Measurements from ENCODE around the gene PAPPA. TPM values are rescaled to one million over a fixed set of nuclear protein-coding genes. Genes with fewer than 3 reads are reported as not detected.

Gene PAPPA
- total and polyA plus RNA-seq, 2 of the 8 experiments (the other 6 are each of a cell fraction or from before 2014, with no cell fraction given) = 0.18 to 0.63 TPM

GRCh38 chr9:116434314-116434713, 280.7 kb downstream of the PAPPA start:
- Histone ChIP-seq H3K4me2 (ENCODE audit: insufficient read depth in 1 of 2, low read depth in 2 of 2, low read length in 2 of 2) (no peak overlapping the region), H3K36me3 (ENCODE audit: control insufficient read depth in 2 of 4, insufficient read depth in 4 of 4, low read length in 3 of 4) (no peaks in the 10 kb centered on the region), H3K4ac (replicated peaks; ENCODE audit: insufficient read length, low read depth, low read length) (no peak overlapping the region), H3K27me3 (replicated peaks in 1 of 4; ENCODE audit: control insufficient read depth in 3 of 4, extremely low read depth in 1 of 4, insufficient read depth in 3 of 4, low read length in 3 of 4) (no peaks in the 10 kb centered on the region), H4K91ac (replicated peaks; ENCODE audit: insufficient read length, low read length) (no peak overlapping the region), H2AK5ac (ENCODE audit: low read depth, low read length) (no peak overlapping the region), H3K27ac (ENCODE audit: low read depth, low read length) (no peak overlapping the region), H2BK5ac (ENCODE audit: low read depth, low read length) (no peak overlapping the region), H4K5ac (ENCODE audit: insufficient read length, low read depth, low read length) (no peak overlapping the region), H2BK120ac (replicated peaks; ENCODE audit: low read depth, low read length) (no peak overlapping the region), H3K79me1 (ENCODE audit: low read depth, low read length) (no peaks in the 10 kb centered on the region), H3K79me2 (ENCODE audit: control insufficient read depth in 1 of 2, insufficient read depth in 2 of 2, low read length in 2 of 2) (no peaks in the 10 kb centered on the region), H3K14ac (ENCODE audit: insufficient read length) (no peak overlapping the region), H3K23me2 (ENCODE audit: low read depth, low read length) (no peaks in the 10 kb centered on the region), H2BK15ac (ENCODE audit: low read length) (no peak overlapping the region), H3K23ac (ENCODE audit: insufficient read length) (no peak overlapping the region), H2BK20ac (ENCODE audit: low read length) (no peak overlapping the region), H3K56ac (replicated peaks; ENCODE audit: insufficient read length, low read depth, low read length) (no peak overlapping the region), H3K4me1 (replicated peaks in 1 of 4; ENCODE audit: control insufficient read depth in 3 of 4, insufficient read depth in 4 of 4, low read length in 3 of 4) (no peaks in the 10 kb centered on the region), H3K9me3 (ENCODE audit: insufficient read depth in 2 of 2, low read depth in 1 of 2, low read length in 1 of 2) (no peaks in the 10 kb centered on the region), H3K9ac (replicated peaks in 1 of 4; ENCODE audit: extremely low read depth in 1 of 4, low read depth in 3 of 4, low read length in 3 of 4) (no peak overlapping the region), H3K18ac (ENCODE audit: extremely low read depth, low read length) (no peak overlapping the region), H2AFZ (ENCODE audit: low read length) (no peak overlapping the region), H4K8ac (ENCODE audit: extremely low read depth, insufficient read depth, low read length) (no peak overlapping the region), H2BK12ac (ENCODE audit: low read depth, low read length) (no peak overlapping the region), H3K4me3 (ENCODE audit: extremely low read depth in 1 of 4, insufficient read depth in 2 of 4, low read depth in 3 of 4, low read length in 4 of 4) (no peak overlapping the region), H4K20me1 (replicated peaks in 1 of 2; ENCODE audit: control insufficient read depth in 1 of 2, insufficient read depth in 2 of 2, low read length in 2 of 2) (no peaks in the 10 kb centered on the region)
- no peak for DNase-seq (ENCODE audit: low read depth in 1 of 2, low spot score in 2 of 2)
- FAIRE-seq = no peak
- ChIA-PET CTCF (ENCODE audit: partially characterized antibody) (interaction anchor here (0.8 to 2.8 kb wide), 4 partner anchors 13 to 138 kb away, joined by 3 to 10 read pairs (median 3); no protein-coding TSS in a partner anchor), POLR2A (ENCODE audit: partially characterized antibody) (interaction anchor here (1.3 kb wide), 1 partner anchor 10 kb away, joined by 3 read pairs; no protein-coding TSS in a partner anchor)
- 93% methylated on average over 4 of the region's 4 CpGs; no CpG with 5 or more reads in 1 of the 2 experiments for WGBS, 2 experiments (ENCODE audit: extremely low coverage in 1 of 2, insufficient coverage in 1 of 2, insufficient read length in 1 of 2, insufficient replicate concordance in 2 of 2, low coverage in 1 of 2, low lambda C conversion rate in 2 of 2, missing lambda C conversion rate in 1 of 2)
- no peak for TF ChIP-seq ATF3 (IDR thresholded peaks at IDR 0.05; ENCODE audit: insufficient read depth, low read depth, low read length)

Measured in H1 (cell line).